Thyroid gland (tissue), 4 donors: Measurements from ENCODE around the gene STEAP4.

Source experiments
- CTCF ChIP-seq, 6 experiments: fragments of 200-600 bp in 3 of 6; fragments of 450-650 bp in 3 of 6; sonication (generic) in 3 of 6; IDR thresholded peaks; one replicate each; pipeline ENCODE4 v1.5.1; 2016 to 2019; ENCODE audit warnings: antibody characterized with exemption in 6 of 6, mild to moderate bottlenecking in 2 of 6, inconsistent platforms in 1 of 6, moderate library complexity in 1 of 6
- POLR2A ChIP-seq, 2 donors: fragments of 450-650 bp; IDR thresholded peaks; one replicate each; pipeline ENCODE4 v1.6.1; 2017; ENCODE audit warnings: antibody characterized with exemption in 2 of 2, mild to moderate bottlenecking in 2 of 2, moderate library complexity in 1 of 2

- no peak for TF ChIP-seq CTCF (IDR thresholded peaks at IDR 0.05)
- no peak for TF ChIP-seq POLR2A (IDR thresholded peaks at IDR 0.05)
Observed at GRCh38 chr7:88331322-88331721, 24.6 kb upstream of the STEAP4 start.
